ENCODE measurements around the gene DNAJC4.

Gene DNAJC4

GRCh38 chr11:64251753-64252002, 21.3 kb downstream of the DNAJC4 start:
- peaks cover 7% of the 10 kb centered on the region for H3K36me3 ChIP-seq (ENCODE audit: control insufficient read depth, insufficient read depth, low read length)
- peak overlapping the region; percentile 64 for H3K9ac ChIP-seq (ENCODE audit: low read length)

GRCh38 chr11:64252003-64252872, 21.9 kb downstream of the DNAJC4 start:
- Histone ChIP-seq H3K9ac (ENCODE audit: low read length) (peak overlapping the region; percentile 64), H3K4me1 (ENCODE audit: control insufficient read depth, insufficient read depth, low read length) (peaks cover 7% of the 10 kb centered on the region), H3K36me3 (ENCODE audit: control insufficient read depth, insufficient read depth, low read length) (peaks cover 8% of the 10 kb centered on the region), H3K27ac (ENCODE audit: low read depth, low read length) (no peak overlapping the region), H3K27me3 (ENCODE audit: control insufficient read depth, insufficient read depth, low read length) (no peaks in the 10 kb centered on the region), H3K4me3 (ENCODE audit: low read length) (peak overlapping the region; percentile 80)

More at GRCh38 chr11:64251753-64252002, 21.3 kb downstream of the DNAJC4 start:
- Histone ChIP-seq H3K4me3 (ENCODE audit: low read length) (peak overlapping the region; percentile 80), H3K27me3 (ENCODE audit: control insufficient read depth, insufficient read depth, low read length) (no peaks in the 10 kb centered on the region), H3K27ac (ENCODE audit: low read depth, low read length) (no peak overlapping the region), H3K4me1 (ENCODE audit: control insufficient read depth, insufficient read depth, low read length) (peaks cover 9% of the 10 kb centered on the region)

GRCh38 chr11:64253043-64253442, 22.7 kb downstream of the DNAJC4 start:
- Histone ChIP-seq H3K4me1 (ENCODE audit: control insufficient read depth, insufficient read depth, low read length) (peaks cover 4% of the 10 kb centered on the region), H3K4me3 (ENCODE audit: low read length) (peak overlapping the region; percentile 28), H3K27ac (ENCODE audit: low read depth, low read length) (no peak overlapping the region)

GRCh38 chr11:64253481-64253880, 23.1 kb downstream of the DNAJC4 start:
- Histone ChIP-seq H3K9ac (ENCODE audit: low read length) (no peak overlapping the region), H3K36me3 (ENCODE audit: control insufficient read depth, insufficient read depth, low read length) (peaks cover 9% of the 10 kb centered on the region), H3K4me3 (ENCODE audit: low read length) (peak overlapping the region; percentile 9), H3K4me1 (ENCODE audit: control insufficient read depth, insufficient read depth, low read length) (peaks cover 4% of the 10 kb centered on the region), H3K27me3 (ENCODE audit: control insufficient read depth, insufficient read depth, low read length) (no peaks in the 10 kb centered on the region), H3K27ac (ENCODE audit: low read depth, low read length) (no peak overlapping the region)

More at GRCh38 chr11:64253043-64253442, 22.7 kb downstream of the DNAJC4 start:
- Histone ChIP-seq H3K9ac (ENCODE audit: low read length) (no peak overlapping the region), H3K36me3 (ENCODE audit: control insufficient read depth, insufficient read depth, low read length) (peaks cover 8% of the 10 kb centered on the region), H3K27me3 (ENCODE audit: control insufficient read depth, insufficient read depth, low read length) (no peaks in the 10 kb centered on the region)

GRCh38 chr11:64254326-64254725, 24.0 kb downstream of the DNAJC4 start:
- Histone ChIP-seq H3K27ac (ENCODE audit: low read depth, low read length) (no peak overlapping the region), H3K9ac (ENCODE audit: low read length) (no peak overlapping the region), H3K27me3 (ENCODE audit: control insufficient read depth, insufficient read depth, low read length) (no peaks in the 10 kb centered on the region), H3K4me1 (ENCODE audit: control insufficient read depth, insufficient read depth, low read length) (peaks cover 4% of the 10 kb centered on the region), H3K4me3 (ENCODE audit: low read length) (no peak overlapping the region), H3K36me3 (ENCODE audit: control insufficient read depth, insufficient read depth, low read length) (peaks cover 13% of the 10 kb centered on the region)

- H3K27me3 ChIP-seq (ENCODE audit: control insufficient read depth, insufficient read depth, low read length) = no peaks in the 10 kb centered on the region
- no peak overlapping the region for H3K4me3 ChIP-seq (ENCODE audit: low read length)
- no peak overlapping the region for H3K27ac ChIP-seq (ENCODE audit: low read depth, low read length)
- peaks cover 4% of the 10 kb centered on the region for H3K4me1 ChIP-seq (ENCODE audit: control insufficient read depth, insufficient read depth, low read length)
- H3K9ac ChIP-seq (ENCODE audit: low read length) = no peak overlapping the region
- peaks cover 24% of the 10 kb centered on the region for H3K36me3 ChIP-seq (ENCODE audit: control insufficient read depth, insufficient read depth, low read length)
Measured at GRCh38 chr11:64255135-64256128, 25.1 kb downstream of the DNAJC4 start.

- peaks cover 25% of the 10 kb centered on the region for H3K36me3 ChIP-seq (ENCODE audit: control insufficient read depth, insufficient read depth, low read length)
Measured at GRCh38 chr11:64256300-64256699, 26.0 kb downstream of the DNAJC4 start.

GRCh38 chr11:64258356-64258755, 28.0 kb downstream of the DNAJC4 start:
- H3K9ac ChIP-seq (ENCODE audit: low read length) = no peak overlapping the region
- H3K4me1 ChIP-seq (ENCODE audit: control insufficient read depth, insufficient read depth, low read length) = no peaks in the 10 kb centered on the region
- no peak overlapping the region for H3K27ac ChIP-seq (ENCODE audit: low read depth, low read length)
- peaks cover 30% of the 10 kb centered on the region for H3K36me3 ChIP-seq (ENCODE audit: control insufficient read depth, insufficient read depth, low read length)
- H3K4me3 ChIP-seq (ENCODE audit: low read length) = no peak overlapping the region
- no peaks in the 10 kb centered on the region for H3K27me3 ChIP-seq (ENCODE audit: control insufficient read depth, insufficient read depth, low read length)

More at GRCh38 chr11:64256300-64256699, 26.0 kb downstream of the DNAJC4 start:
- Histone ChIP-seq H3K9ac (ENCODE audit: low read length) (no peak overlapping the region), H3K4me1 (ENCODE audit: control insufficient read depth, insufficient read depth, low read length) (peaks cover 4% of the 10 kb centered on the region), H3K27me3 (ENCODE audit: control insufficient read depth, insufficient read depth, low read length) (no peaks in the 10 kb centered on the region), H3K27ac (ENCODE audit: low read depth, low read length) (no peak overlapping the region), H3K4me3 (ENCODE audit: low read length) (no peak overlapping the region)

- H3K9ac ChIP-seq (ENCODE audit: low read length) = no peak overlapping the region
- H3K4me1 ChIP-seq (ENCODE audit: control insufficient read depth, insufficient read depth, low read length) = no peaks in the 10 kb centered on the region
- peaks cover 31% of the 10 kb centered on the region for H3K36me3 ChIP-seq (ENCODE audit: control insufficient read depth, insufficient read depth, low read length)
- no peak overlapping the region for H3K4me3 ChIP-seq (ENCODE audit: low read length)
- H3K27me3 ChIP-seq (ENCODE audit: control insufficient read depth, insufficient read depth, low read length) = no peaks in the 10 kb centered on the region
- no peak overlapping the region for H3K27ac ChIP-seq (ENCODE audit: low read depth, low read length)
Measured at GRCh38 chr11:64258946-64259532, 28.7 kb downstream of the DNAJC4 start.

- H3K36me3 ChIP-seq (ENCODE audit: control insufficient read depth, insufficient read depth, low read length) = peaks cover 36% of the 10 kb centered on the region
- H3K27me3 ChIP-seq (ENCODE audit: control insufficient read depth, insufficient read depth, low read length) = no peaks in the 10 kb centered on the region
- no peak overlapping the region for H3K9ac ChIP-seq (ENCODE audit: low read length)
- H3K4me1 ChIP-seq (ENCODE audit: control insufficient read depth, insufficient read depth, low read length) = no peaks in the 10 kb centered on the region
- no peak overlapping the region for H3K27ac ChIP-seq (ENCODE audit: low read depth, low read length)
- no peak overlapping the region for H3K4me3 ChIP-seq (ENCODE audit: low read length)
Measured at GRCh38 chr11:64259533-64260067, 29.3 kb downstream of the DNAJC4 start.

- Histone ChIP-seq H3K27me3 (ENCODE audit: control insufficient read depth, insufficient read depth, low read length) (no peaks in the 10 kb centered on the region), H3K4me1 (ENCODE audit: control insufficient read depth, insufficient read depth, low read length) (no peaks in the 10 kb centered on the region), H3K9ac (ENCODE audit: low read length) (no peak overlapping the region), H3K27ac (ENCODE audit: low read depth, low read length) (no peak overlapping the region), H3K36me3 (ENCODE audit: control insufficient read depth, insufficient read depth, low read length) (peaks cover 37% of the 10 kb centered on the region), H3K4me3 (ENCODE audit: low read length) (no peak overlapping the region)
Measured at GRCh38 chr11:64260147-64260708, 29.9 kb downstream of the DNAJC4 start.

Measured in rectal smooth muscle tissue (tissue), 1 donor.